CD4-positive, alpha-beta T cell treated with Interleukin-2 at 100 ng/mL for 4 hours (primary cell): ENCODE measurements around the gene HDAC8.

Experiments
- DNase-seq: peaks from one replicate; pipeline ENCODE4 v3.0.0-alpha.2; 2020; ENCODE audit warnings: low spot score

HDAC8 gene

DNA sequence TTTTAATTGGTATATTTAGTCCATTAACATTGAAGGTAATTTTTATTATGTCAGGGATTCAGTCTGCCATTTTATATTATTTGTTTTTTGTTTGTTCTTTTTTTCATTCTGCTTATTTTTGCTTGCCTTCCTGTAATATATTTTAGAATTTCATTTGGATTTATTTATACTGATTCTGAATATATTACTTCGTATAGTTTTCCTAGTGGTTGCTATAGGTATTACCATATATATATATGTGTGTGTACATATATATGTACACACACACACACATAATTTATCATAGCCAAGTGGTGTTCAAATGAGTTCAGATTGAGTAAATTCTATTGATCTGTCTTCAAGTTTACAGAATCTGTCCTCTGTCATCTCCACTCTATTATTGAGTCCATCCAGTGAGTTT, 278.1 kb downstream of the HDAC8 start:
- DNase-seq: no peak

DNA sequence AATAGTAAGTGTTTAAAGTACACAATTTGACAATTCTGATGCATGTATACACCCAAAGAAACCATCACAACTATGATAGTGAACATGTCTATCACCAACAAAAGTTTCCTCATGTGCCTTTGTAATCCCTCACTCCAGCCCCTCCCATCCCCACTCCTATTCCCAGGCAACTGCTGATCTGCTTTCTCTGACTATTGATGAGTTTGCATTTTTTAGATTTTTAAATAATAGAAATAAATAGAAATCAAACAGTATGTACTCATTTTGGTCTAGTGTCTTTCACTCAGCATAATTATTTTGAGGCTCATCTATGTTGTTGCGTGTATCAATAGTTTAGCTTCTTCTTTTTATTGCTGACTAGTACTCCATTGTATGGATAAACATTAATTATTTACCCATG, 290.3 kb downstream of the HDAC8 start:
- no peak for DNase-seq

DNA sequence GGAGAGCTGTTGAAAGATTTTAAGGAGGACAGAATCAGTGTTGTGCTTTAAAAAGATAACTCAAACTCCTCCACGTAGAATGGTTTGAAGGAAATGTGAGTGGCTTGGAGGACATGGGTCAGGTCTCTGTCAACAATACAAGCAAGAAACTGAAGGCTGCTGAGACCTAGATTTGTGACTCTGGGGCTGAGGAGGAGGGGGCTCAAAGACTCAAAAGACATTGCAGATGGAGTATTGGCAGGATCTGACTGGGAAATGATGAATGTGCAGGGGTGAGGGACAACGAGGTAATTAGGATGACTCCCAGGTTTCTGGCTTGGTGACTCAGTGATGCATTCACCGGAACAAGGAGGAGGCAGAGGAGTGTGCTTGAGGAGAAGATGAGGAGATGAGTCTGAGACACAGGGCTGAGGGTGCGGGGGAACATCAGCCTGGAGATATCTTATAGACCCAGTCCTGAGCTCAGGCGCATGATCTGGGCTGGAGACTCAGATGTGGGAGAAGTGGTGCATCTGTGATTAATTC, 292.3 kb downstream of the HDAC8 start:
- DNase-seq: no peak
